GM10847 (cell line): ENCODE measurements around the gene TLCD5.
A peak's percentile ranks its signal among the peaks of the same experiment; 100 is the strongest.

Source experiments
- POLR2A ChIP-seq: IDR thresholded peaks from 2 replicates; pipeline ENCODE4 v1.6.1; 2011; ENCODE audit not compliant: insufficient read length; ENCODE audit errors: extremely low read depth

The TLCD5 gene

DNA sequence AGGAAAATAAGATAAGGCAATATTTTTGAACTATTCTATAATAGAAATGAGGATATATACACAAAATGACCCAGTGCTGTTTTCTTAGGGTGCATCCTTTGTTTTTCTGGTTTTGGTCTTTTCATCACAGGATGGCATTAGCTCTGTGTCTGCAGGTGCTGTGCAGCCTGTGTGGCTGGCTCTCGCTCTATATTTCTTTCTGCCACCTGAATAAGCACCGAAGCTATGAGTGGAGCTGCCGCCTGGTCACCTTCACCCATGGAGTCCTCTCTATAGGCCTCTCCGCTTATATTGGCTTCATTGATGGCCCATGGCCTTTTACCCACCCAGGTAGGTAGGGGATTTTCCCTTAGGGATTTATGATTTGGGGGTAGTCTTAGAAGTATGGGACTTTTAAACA is 2.2 kb downstream of the TLCD5 start:
- no peak for TF ChIP-seq POLR2A

DNA sequence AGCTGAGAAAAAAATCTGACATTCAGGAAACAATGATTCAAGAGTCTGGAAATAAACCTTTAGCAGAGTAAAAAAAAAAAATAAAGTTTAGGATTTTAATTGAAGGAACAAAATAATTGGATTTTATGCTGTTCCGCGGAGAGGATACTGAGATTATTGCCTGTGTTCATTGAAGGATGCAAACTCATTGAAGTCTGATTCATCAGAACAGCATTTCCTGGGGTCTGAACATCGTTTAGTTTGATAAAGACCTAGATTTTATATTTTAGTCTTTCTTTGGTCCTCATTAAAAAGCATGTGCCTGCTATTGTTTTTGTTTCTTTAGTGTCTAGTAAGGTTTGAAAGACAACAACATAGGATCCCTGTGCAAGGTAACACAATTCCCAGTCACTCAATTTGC is 4.5 kb downstream of the TLCD5 start:
- no peak for TF ChIP-seq POLR2A

DNA sequence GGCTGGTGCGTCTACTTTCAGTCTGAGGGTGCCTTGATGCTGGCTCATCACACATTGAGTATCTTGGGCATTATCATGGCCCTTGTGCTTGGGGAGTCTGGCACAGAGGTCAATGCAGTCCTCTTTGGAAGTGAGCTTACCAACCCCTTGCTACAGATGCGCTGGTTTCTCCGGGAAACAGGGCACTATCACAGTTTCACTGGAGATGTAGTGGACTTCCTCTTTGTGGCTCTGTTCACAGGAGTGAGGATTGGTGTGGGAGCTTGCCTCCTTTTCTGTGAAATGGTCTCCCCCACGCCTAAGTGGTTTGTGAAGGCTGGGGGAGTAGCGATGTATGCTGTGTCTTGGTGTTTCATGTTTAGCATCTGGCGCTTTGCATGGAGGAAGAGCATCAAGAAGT is 4.9 kb downstream of the TLCD5 start:
- no peak for TF ChIP-seq POLR2A

DNA sequence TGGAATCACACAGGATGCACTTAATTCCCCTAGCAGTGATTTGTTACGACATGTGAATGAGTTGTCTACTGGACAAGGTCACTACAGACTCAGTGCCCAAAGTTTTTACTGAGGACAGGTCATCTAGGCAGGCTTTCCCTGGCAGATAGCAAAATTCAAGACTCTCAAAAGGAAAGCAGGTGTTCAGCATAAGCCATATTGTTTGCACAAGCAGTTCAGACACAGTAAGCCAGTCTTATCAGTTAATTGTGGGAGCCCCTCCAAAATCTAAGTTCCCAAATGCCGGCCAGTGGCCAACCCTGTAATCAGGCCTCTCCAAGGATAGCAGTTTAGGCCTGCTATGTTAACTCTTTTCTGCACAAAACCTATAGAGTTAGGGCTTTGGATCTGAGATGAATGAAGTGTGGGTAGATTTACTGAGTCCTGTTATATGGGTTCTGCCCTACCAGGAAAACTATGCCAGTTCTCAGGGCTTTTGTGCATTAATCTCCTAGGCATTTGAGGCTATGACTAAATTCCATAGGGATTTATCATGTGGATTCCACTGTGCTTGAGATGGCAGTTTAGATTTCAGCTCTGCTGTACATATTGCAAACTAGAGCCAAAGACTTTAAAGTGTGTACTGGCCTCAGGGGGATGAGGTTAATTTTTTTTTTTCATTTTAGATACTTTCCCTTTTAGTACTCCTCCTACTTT is 6.3 kb downstream of the TLCD5 start:
- no peak for TF ChIP-seq POLR2A

DNA sequence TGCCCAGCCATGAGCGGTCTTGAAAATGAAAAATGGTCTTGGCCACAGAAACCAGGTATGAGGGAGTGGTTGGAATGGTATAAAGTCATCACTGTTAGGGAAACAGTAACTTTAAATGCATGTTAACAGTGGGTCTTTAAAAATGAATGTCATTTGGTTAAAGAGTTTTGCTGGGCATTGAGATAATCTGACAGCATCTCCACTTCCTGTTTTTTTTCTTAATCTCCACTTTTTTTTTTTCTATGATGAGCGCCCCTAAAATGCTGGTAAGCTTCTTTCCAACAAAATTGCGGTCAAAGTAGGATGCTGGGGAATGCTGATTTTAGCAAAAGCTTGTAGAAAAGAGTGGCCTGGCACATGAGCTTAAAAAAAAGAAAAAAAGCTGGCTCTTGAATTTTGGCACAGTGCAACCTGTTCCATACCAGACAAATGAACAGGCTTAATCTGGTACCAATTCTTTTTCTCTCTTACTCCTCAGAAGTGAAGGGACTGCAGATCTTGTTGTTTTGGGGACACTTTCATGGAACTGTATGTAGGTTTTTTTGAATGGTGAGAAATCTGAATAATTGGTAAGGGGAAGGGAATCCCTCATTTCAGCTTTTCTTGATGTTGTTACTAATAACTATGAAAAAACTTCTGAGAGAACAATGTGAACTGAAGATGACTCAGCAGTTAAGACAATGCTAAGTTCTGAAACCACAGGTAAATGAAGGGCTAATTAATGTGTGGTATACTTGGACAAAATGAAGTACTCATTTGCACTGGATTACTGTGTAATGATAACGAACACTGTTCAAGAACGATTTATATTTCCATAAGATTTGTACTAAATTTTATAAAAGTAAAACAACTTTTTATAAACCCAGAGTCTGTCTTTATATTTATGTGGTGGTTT is 8.0 kb downstream of the TLCD5 start:
- no peak for TF ChIP-seq POLR2A

DNA sequence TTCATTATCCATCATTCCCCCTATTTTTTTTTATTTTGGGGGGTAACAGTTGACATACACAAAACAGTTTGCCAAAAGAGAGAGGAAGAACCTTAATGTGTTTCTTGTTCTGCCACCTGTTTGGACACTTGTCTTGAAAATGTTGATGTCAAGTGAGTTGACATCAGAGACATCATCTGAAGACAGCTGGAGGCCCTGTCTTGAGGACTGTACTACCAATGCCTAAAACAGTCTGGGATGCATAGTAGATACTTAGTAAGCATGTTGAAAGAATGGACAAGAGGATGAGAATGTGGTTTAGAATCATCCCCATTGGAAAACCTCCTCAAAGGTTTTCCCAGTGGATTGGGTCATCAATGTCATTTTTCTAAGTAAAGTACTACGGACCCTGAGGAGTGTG is 8.7 kb downstream of the TLCD5 start:
- TF ChIP-seq POLR2A = no peak

DNA sequence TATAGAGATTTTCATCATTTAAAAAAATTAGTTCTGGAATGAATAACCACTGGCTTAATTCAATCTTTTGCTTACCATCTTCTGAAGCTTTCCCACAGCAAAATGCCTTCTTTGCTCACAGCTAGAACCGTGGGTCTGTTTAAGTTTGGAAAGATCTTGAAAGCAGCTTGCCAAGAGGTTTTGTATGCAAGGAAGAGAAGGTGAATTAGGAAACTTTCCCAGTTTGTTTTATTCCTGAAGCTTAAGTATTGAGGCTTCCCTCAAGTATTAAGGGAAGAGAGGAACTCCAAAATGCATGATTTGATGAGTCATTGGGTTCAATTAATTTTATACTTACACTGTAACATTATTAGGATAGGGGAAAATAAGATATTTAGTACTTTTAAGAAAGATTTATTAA is 9.2 kb downstream of the TLCD5 start:
- TF ChIP-seq POLR2A = no peak

DNA sequence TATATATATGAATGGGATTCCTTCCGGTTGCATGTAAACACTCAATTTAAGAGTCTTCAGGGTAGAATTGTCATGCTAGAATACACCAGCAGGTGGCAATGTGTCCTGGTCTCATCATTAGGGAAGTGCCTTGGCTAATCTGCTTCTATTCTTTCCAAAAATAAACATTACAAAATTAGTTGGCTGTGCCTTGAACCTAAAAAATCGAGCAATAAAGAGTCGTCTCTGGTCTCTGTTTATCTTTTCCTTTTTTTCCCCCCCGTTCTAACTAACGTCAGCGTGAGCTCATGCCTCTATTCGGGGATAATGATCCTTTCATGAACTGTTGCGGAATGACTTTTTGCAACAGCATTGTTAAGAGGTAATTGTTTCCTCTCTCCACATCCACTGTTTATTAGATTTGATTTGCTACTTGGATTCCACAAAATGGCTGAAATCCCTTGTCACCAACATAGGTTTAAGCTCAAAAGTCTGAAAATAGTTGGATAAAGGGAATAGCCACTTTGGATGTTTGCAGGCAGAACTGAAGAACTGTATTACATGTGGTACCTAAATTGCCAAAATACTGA is 9.9 kb downstream of the TLCD5 start:
- no peak for TF ChIP-seq POLR2A

DNA sequence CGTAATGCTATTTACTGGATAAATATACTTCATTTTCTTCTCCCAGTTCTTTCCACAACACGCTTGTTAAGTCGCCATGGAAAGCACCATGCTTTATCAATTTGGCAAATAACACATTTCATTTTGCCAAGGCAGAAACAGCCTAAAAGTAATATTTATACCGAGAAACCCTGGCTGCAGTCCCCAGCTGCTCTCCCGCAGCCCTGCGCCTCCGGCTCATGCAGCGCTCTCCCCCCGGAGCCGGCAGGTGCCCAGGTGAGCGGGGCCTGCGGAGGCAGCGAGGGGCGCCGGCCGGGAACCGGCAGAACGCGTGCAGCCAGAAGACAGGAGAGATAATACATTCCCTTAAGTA is 10.4 kb downstream of the TLCD5 start:
- no peak for TF ChIP-seq POLR2A

DNA sequence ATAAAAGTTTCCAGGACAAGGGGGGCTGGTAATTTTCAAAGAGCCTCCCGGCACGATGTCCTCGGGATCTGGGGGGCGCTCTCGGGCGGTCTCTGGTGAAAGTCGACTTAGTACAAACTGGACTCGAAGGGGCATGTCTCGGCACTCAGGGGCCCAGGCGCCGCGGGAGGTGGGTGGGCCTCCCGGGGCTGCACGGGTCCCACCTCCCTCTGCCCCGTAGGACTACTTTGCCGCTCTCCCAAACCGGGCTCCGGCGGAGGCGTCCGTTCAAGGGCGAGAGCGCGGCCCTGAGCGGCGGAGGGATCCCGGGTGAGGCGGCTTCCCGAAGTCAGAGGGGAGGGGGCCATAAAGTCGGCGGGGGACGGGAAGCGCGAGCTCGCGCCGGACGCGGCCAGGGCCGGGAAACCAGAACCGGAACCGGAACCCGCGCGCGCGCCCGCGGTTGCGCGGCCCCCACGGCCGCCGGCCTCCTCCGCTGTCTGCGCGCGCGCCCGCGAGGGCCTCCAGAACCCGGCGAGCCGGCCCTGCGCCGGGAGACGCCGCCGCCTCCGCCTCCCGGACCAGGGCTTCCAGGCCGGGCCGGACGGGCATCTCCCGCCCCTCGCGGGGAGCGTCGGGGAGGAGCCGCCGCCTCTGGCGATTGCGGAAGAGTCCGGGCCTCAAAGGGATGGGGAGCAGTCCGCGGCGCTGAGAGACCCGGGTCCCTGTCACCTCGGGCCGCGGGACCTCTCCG is 11.0 kb downstream of the TLCD5 start, which contains the start of gene ARHGEF12:
ARHGEF12 (plus strand) TSS at position 506 of the 733 bp plus-strand sequence. CDS start 831 bp downstream, outside the sequence.
- TF ChIP-seq POLR2A = peak; percentile 34

DNA sequence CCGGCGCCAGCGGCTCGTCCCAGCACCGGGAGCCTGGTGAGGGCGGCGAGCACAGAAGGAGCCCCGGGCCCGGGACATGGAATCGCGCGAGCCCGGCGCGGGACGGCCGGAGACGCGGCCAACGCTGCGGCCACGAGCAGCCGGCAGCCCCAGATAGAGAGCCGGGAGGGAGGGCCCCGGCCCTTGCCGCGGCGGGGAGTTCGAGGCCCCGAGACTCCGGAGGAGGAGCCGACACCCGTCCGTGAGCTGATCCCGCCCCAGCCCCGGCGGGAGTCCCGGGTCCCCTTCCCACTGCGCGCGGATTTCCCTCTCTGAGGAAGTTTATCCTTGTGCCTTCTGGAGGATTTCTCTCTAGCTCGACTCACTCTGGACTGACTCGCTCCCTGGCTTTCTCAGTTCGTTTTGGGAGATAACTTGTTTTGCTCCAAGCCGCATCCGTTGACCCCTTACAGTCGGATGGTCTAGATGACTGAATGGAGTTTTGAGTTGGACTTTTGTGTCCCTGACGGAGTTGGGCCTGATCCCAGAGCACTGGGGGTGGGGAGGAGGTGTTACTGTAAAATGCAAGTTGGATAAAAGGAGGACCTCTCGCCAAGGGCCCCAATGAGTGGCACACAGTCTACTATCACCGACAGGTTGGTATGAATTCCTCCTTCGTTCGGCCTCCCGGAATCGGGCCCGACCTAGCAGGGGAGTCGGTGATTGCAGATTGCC is 11.7 kb downstream of the TLCD5 start:
- TF ChIP-seq POLR2A = no peak

DNA sequence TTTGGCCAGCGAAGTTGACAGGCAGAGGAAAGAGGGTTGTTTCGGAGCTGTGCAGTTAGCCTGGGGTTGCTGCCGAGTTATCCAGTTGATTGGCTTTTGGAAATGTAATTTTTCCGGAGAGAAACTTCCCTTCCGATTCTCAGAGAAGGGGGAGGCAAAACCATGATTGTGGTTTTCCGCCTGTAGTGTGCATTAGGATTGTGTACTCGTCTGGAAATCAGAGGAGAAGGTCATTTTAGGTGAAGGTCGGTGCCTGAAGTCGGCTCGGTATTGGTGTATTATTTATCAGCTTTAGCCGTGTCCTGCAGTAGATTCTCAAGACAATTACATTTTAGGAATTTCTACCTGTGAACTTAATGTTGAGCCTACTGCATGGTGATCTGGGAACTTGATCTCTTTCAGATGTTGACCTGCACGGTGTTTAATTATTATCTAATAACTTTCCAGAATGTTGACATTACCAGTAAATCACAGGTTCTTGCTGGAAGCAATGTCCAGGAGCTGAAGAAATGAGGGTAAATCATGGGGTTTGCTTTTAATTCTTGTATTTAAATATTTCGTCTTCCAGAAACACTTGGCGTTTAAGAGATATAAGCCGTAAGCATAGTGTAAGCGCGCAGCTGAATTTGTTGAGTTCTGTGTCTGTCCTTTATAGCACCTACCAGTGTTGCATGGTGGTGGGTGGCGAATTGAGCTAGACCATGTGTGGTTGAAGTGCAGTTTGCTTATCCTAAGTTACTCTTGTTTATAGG is 12.4 kb downstream of the TLCD5 start:
- no peak for TF ChIP-seq POLR2A

DNA sequence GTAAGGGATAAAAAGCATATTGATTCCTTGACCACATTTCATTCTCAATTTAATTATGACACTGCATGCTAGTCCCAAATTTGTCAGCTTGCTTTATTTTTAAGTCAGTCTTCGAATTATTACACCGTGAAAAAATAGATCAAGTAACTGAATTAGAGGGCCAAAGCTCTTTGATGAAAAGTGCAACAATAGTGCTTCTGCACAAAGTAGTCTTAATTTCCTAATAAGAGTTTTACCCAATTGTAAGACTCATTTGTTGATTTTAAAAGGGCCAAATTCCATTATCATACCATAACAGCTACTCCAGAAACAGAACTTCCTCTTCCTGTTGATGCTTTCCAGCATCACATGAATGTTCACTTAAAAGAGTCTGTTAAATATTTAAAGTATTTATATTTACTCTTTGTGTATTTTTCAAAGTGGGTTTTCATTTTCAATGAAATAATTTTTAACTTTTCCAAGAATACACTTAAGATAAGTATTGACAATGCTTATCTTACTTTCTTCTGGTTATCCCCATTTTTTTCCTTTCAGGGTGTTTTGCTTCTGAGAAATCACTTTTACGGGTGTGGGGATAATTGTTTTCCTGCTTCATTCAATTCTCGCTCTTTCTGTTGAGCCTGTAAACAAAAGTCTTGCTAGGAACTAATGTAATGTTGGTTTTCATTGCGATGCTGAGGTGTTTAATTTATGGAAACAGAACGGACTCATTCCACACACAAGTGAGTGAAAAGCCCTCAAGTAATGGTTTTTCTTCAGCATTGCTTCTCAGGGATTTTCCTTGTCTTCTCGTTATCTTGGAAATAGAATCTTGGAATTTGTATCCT is 13.2 kb downstream of the TLCD5 start:
- TF ChIP-seq POLR2A = no peak

DNA sequence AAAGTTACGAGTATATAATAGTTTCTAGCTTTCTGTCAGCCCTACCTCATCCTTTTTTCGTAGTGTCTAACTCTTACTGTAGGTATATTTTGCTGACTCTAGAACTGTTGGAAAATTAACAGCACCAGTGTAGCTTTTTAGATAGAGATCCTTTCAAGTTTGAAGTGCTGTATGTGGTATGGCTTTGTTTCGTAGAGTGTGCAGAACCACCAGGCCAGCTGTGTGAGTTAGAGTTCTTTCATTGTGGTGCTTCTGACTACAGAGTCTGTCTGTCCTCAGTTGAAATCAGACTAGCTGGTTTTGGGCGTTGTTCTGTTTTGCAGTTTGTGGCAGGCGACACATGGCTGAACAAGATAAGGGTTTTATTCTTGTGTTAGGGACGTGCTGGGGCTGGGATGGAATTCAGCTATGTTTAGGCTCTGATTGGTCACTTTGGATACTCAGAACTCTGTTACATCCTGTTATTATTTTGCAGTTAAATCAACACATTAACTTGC is 14.3 kb downstream of the TLCD5 start:
- no peak for TF ChIP-seq POLR2A

DNA sequence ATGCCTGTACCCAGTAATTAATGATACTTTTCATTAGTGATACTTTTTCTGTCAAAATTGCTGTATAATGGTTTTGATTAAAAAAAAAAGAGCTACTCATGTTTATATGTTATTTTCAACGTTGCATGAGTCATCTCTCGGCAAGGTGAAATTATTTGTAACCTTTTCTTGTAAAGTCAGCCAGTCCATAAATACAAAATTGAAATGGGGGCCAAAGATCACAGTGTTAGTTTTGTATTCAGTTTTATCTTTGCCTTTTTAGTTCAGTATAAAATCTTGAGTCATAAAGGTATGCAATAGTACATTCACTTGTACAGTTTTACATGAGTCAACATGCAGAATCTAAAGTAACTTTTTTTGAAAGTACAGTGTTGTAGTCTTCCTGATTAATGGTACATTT is 15.4 kb downstream of the TLCD5 start:
- no peak for TF ChIP-seq POLR2A
